ENCODE data around the gene SLC35G3.
"Not testable (repeated sequence)": the region's sequence is repeated elsewhere in the genome, so short reads cannot be mapped to it uniquely, and the experiment has no call there.

The SLC35G3 gene

DNA sequence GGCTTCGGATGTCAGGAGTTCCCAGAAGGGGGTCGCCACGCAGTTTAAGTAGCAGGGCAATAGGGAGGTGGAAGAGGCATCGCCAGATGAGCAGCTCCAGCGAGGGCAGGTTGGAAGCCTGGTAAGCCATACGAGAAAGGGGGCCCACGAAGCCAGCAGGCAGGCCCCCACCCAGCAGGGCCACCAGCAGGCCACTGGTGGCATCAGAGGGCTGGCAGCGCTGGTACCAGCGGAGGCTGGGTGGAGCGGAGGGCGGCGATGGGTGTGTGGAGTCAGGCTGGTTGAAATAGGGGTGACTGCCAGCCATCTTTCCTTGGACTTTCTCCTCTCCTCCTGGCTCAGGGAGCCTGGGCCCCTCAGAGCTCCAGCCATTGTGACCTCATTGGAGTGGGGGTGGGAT lies at the start of gene SLC35G3:
TSS of gene SLC35G3 (minus strand) at position 393 of the 400 bp plus-strand sequence. CDS start at position 307, 86 bp downstream.
- DNase-seq, result not testable (repeated sequence)

DNA sequence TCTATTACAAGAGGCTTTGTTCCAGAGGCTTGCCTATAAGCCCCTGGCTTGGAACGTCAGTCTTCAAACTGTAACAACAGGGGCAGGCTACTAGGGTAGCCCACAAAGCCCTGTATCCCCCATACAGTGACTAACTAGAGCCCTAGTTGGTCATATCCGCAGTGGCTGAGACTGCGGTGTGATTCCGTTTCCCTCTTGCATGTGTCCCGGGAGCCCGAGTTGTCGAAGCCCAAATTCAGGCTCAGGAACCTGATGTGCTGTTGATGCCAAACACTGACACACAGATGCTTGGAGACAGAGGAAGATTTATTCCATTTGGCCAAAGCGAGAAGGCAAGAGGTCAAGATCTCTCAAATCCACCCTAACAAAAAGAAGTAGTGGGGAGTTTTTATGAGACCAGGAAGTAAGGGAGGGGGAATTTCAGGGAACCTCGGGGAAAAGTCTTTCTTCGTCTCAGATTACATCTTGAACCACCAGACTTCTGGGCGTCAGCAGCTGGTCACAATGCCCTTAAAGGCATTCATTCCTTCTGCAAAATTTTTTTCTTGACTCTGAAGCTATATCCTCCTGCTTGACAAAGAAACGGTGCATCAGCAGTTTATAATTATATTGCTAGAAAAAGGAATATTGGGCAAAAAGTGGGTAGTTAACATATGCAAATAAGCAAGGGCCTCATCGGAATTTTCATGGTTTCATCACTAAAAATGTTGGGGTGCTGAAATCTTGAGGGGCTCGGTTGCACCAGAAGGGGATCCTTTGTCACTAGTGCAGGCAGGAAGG lies 49.6 kb upstream of the SLC35G3 start:
- DNase-seq, result peak; percentile 52

DNA sequence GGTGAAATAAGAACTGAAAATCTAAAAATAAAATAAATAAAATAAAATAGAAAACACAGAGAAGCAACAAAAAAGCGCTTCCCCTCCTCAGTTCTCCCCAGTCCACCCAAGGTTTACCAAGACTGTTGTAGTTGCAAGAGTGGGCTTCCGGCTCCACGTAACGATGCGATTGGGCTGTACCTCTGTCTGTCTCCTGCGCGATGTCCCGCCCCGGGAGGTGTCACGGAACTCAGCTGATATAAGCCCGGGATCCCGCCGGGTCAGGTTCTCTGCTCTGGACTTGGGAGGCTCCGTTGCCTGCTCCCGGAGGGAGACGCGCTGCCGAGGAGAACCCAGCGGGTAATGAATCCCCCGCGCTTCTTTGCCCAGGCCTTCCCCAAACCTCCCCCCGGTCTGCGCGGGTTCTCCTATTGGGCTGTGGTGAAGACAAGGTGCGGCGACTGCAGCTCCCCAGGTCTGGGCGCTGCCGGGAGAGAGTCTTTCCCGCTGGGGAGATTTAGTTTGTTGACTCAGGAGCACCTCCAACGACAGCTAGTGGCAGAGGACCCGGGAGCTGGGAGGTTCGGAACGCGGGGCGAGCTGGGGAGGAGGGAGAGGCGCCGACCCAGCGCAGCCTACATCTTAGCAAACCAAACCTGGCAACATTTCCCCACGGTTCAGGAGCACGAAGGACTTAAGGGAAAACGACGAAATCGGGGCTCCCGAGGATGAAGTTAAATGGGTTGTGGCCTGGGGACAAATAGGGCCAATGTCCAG lies 48.8 kb upstream of the SLC35G3 start, which contains the start of gene SLFN5:
TSS of gene SLFN5 (plus strand) at position 268 of the 756 bp plus-strand sequence. CDS start 15,619 bp downstream, outside the sequence.
- peak; percentile 86 for DNase-seq

DNA sequence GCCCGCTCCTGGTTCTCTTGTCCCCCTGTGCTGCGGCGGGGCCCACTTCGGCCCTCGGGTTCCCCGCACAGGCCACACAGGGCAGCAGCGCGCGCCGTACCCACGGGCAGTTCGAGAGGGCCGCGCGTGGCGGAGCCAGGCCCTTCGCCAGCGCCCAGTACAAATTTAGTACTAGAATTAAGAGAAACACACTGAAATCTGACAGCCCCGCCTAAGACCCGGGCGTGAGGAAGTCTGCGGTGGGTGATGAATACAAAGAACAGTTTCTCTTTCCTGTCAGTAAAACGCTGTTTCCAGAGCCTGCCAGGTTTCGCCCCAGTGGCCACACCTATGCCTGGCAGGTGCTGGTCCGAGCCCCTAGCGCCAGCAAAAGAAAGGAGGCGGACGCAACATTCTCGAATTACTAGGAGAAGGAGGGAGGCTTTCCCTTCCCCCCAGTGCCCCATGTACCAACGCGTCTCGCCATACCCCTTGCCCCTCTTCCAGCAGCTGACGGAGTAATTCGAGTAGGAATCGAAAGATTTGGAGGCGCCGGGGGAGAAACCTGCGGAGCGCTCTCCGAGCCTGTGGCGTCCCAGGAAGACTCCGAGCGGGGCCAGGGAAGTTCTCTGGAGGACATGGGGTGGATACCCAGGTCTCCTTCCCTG lies 48.1 kb upstream of the SLC35G3 start:
- DNase-seq, result peak; percentile 78

DNA sequence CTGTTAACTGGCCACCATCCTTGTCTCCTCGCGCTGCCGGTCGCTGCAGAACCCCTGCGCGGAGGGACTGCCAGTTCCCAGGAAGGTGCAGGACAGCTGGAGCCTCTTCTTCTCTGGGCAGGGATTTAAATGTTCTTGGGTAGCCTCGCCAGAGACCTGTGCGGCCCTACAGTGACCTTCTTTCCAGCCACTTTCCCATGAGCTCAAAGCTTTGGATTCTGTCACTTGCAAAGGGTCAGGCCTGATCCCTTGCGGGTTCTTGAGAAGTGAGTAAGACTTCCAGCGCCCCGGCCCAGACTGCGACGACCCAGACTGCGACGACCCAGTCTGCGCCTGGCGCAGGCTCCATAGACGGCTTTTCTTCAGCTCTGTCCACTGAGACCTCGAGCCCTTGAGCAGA lies 47.3 kb upstream of the SLC35G3 start:
- DNase-seq, result no peak

DNA sequence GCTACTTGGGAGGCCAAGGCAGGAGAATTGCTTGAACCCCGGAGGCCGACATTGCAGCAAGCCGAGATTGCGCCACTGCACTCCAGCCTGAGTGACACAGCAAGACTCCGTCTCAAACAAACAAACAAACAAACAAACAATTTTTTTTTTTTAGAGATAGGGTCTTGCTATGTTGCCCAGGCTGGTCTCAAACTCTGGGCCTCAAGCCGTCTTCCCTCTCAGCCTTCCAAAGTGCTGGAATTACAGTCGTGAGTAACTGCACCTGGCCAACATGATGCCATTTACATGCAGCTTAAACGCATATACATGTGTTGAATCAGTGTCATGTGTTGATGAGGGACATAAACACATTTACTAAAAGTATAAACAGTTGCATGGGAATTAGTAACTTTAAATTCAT lies 46.7 kb upstream of the SLC35G3 start:
- no peak for DNase-seq

DNA sequence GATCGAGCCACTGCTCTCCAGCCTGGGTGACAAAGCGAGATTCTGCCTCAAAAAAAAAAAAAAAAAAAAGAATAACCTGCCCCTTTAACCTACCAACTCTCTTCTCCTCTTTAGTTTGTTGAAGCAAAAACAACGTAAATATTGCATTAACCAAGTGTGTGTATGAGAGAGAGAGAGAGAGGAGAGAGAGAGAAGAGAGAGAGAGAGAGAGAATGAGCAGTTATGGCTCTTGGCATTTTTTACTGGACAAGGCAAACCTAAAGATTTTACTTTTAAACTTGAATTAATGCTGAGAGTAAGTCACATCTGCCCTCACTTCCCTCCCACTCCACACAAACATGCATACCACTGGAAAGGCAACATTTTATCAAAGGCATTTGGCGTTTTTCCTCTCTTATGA lies 45.6 kb upstream of the SLC35G3 start:
- no peak for DNase-seq

GRCh38 chr17:35238821-35239220 lies 44.6 kb upstream of the SLC35G3 start:
- peak; percentile 77 for DNase-seq

GRCh38 chr17:35236821-35237220 lies 42.6 kb upstream of the SLC35G3 start:
- DNase-seq, result peak; percentile 32

DNA sequence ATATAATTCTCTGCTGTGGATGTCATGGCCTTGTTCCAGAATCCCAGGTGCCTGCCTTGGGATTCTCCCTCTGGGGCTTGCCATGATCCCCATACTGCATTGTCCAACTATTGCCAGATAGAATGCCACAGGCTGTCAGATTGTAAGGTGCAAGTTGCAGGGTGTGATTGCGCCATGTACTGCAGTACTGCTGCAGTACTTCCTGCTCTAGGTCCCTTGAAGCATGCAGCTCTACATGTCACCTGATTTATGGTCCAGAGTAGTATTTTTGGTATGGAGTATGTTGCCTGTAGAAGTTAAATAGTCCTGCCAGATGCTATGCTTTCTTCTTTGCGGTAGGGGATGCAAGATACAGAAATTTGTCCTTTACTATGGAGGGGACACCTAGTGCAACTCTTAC lies 41.7 kb upstream of the SLC35G3 start:
- no peak for DNase-seq

DNA sequence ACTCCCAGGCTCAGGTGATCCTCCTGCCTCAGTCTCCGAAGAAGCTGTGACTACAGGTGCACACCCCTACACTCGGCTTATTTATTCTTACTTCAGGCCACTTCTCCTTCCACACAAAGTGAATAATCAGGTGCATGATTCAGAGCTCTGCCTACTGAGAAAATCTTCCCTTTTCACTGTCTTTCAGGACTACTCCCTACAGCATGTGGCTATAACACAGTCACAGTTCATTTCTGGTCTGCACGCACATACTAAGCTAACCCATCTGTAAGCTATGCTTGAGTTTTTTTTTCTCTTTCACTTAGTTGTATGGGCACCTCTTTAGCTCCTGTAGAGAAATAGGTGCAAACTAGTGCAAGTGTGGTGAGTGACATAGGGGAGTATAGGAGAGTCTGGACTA lies 41.1 kb upstream of the SLC35G3 start:
- no peak for DNase-seq

DNA sequence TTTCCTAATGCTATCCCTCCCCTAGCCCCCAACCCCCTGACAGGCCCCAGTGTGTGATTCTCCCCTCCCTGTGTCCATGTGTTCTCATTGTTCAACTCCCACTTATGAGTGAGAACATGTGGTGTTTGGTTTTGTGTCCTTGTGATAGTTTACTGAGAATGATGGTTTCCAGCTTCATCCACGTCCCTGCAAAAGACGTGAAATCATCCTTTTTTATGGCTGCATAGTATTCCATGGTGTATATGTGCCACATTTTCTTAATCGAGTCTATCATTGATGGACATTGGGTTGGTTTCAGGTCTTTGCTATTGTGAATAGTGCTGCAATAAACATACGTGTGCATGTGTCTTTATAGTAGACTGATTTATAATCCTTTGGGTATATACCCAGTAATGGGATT lies 40.1 kb upstream of the SLC35G3 start:
- not testable (repeated sequence) for DNase-seq

- no peak for DNase-seq
Observed at GRCh38 chr17:35229638-35230037, 35.4 kb upstream of the SLC35G3 start.

- no peak for DNase-seq
Observed at GRCh38 chr17:35227546-35227945, 33.4 kb upstream of the SLC35G3 start.

GRCh38 chr17:35224436-35224835 lies 30.2 kb upstream of the SLC35G3 start:
- DNase-seq, result no peak

- no peak for DNase-seq
Observed at GRCh38 chr17:35222452-35222851, 28.3 kb upstream of the SLC35G3 start.

- DNase-seq, result no peak
Observed at GRCh38 chr17:35218915-35219314, 24.7 kb upstream of the SLC35G3 start.

GRCh38 chr17:35217107-35217506 lies 22.9 kb upstream of the SLC35G3 start:
- DNase-seq, result no peak

DNA sequence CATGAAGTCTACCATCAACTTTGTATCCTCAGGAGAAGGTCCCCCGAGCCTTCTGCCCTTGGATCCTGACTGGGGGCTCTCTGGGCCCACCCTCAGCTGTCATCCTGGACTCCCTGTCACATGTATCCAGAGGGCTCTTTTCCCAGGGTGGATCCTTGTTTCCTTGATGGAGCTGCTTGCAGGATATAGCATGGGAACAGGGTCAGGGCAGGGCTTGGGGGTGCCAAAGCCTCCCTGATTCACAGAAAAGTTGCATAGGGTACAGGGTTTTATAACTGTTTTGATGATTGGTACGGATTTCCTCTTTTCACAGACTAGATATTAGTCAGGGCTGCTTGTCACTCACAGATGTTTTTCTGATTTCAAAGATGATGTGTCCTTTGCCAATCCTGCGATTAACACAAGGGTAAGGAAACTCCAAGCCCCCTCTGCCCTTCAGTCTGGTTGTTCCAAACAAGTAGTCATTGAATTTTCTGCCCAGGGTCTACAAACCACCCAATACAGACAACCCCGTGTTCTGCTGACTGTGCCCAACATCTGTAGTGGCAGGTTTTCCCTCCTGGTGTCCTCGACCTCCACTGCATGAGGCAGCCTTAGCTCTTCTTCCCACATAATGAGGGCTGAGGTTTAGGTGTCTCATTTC lies 20.6 kb upstream of the SLC35G3 start:
- DNase-seq, result no peak

DNA sequence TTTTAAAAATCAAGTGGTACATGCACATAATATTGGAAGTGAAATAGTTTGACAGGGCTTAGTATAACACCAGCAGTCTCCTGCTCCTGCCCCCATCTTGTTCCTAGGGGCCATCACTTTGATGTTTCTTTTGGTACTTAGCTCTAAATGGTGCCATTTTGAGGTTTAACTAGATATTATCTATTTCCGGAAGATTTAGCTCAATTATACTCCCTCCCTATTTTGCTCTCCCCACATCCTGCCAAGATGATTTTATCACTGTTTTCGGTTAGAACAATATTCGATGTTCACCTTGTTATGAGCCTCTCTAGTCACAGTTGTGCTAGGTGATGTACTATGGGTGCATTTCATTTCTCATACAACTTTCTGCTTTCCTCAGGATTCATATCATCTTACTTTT lies 20.0 kb upstream of the SLC35G3 start:
- DNase-seq, result no peak

- no peak for DNase-seq
Observed at GRCh38 chr17:35213412-35213940, 19.3 kb upstream of the SLC35G3 start.

GRCh38 chr17:35212668-35213067 lies 18.5 kb upstream of the SLC35G3 start:
- no peak for DNase-seq

GRCh38 chr17:35210741-35211140 lies 16.5 kb upstream of the SLC35G3 start:
- no peak for DNase-seq

All from NCI-H226 (cell line).